Measurements from ENCODE around the gene ROBO1. TPM values are rescaled to one million over a fixed set of nuclear protein-coding genes. Genes with fewer than 3 reads are reported as not detected.

The ROBO1 gene
- total and polyA plus RNA-seq, 2 experiments from 2014 or later, result 29.3 to 171 TPM

GRCh38 chr3:78792212-78792611 lies 975.6 kb downstream of the ROBO1 start:
- Histone ChIP-seq H3K4me1 (ENCODE audit: low read depth) (no peaks in the 10 kb centered on the region), H3K27me3 (no peaks in the 10 kb centered on the region), H3K27ac (no peak overlapping the region), H3K9me3 (ENCODE audit: low read depth) (no peaks in the 10 kb centered on the region), H3K4me3 (no peak overlapping the region), H3K36me3 (no peaks in the 10 kb centered on the region)
- DNase-seq (ENCODE audit: low read depth in 1 of 2, low spot score in 1 of 2), result no peak
- TF ChIP-seq, protein P1, sequence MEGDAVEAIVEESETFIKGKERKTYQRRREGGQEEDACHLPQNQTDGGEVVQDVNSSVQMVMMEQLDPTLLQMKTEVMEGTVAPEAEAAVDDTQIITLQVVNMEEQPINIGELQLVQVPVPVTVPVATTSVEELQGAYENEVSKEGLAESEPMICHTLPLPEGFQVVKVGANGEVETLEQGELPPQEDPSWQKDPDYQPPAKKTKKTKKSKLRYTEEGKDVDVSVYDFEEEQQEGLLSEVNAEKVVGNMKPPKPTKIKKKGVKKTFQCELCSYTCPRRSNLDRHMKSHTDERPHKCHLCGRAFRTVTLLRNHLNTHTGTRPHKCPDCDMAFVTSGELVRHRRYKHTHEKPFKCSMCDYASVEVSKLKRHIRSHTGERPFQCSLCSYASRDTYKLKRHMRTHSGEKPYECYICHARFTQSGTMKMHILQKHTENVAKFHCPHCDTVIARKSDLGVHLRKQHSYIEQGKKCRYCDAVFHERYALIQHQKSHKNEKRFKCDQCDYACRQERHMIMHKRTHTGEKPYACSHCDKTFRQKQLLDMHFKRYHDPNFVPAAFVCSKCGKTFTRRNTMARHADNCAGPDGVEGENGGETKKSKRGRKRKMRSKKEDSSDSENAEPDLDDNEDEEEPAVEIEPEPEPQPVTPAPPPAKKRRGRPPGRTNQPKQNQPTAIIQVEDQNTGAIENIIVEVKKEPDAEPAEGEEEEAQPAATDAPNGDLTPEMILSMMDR (IDR thresholded peaks at IDR 0.05; ENCODE audit: low read depth, low read length), result no peak

GRCh38 chr3:78791753-78792152 lies 976.0 kb downstream of the ROBO1 start:
- TF ChIP-seq, protein P1 (IDR thresholded peaks at IDR 0.05; ENCODE audit: low read depth, low read length), result no peak
- Histone ChIP-seq H3K9me3 (ENCODE audit: low read depth) (no peaks in the 10 kb centered on the region), H3K27ac (no peak overlapping the region), H3K4me3 (no peak overlapping the region), H3K36me3 (no peaks in the 10 kb centered on the region), H3K27me3 (no peaks in the 10 kb centered on the region), H3K4me1 (ENCODE audit: low read depth) (no peaks in the 10 kb centered on the region)
- DNase-seq (ENCODE audit: low read depth in 1 of 2, low spot score in 1 of 2), result no peak

- H3K4me1 ChIP-seq (ENCODE audit: low read depth), result no peaks in the 10 kb centered on the region
- H3K27ac ChIP-seq, result no peak overlapping the region
- H3K4me3 ChIP-seq, result no peak overlapping the region
- DNase-seq (ENCODE audit: low read depth in 1 of 2, low spot score in 1 of 2), result no peak
- H3K27me3 ChIP-seq, result no peaks in the 10 kb centered on the region
- no peaks in the 10 kb centered on the region for H3K36me3 ChIP-seq
- H3K9me3 ChIP-seq (ENCODE audit: low read depth), result no peaks in the 10 kb centered on the region
- TF ChIP-seq, protein P1 (IDR thresholded peaks at IDR 0.05; ENCODE audit: low read depth, low read length), result no peak
These were observed 979.0 kb downstream of the ROBO1 start for GRCh38 chr3:78788839-78789238.

- Histone ChIP-seq H3K27ac (no peak overlapping the region), H3K4me1 (ENCODE audit: low read depth) (no peaks in the 10 kb centered on the region), H3K36me3 (no peaks in the 10 kb centered on the region), H3K27me3 (no peaks in the 10 kb centered on the region), H3K4me3 (no peak overlapping the region), H3K9me3 (ENCODE audit: low read depth) (no peaks in the 10 kb centered on the region)
- TF ChIP-seq, protein P1 (IDR thresholded peaks at IDR 0.05; ENCODE audit: low read depth, low read length), result no peak
- no peak for DNase-seq (ENCODE audit: low read depth in 1 of 2, low spot score in 1 of 2)
These were observed 982.8 kb downstream of the ROBO1 start for GRCh38 chr3:78785004-78785403.

GRCh38 chr3:78781351-78781750 lies 986.4 kb downstream of the ROBO1 start:
- Histone ChIP-seq H3K27me3 (no peaks in the 10 kb centered on the region), H3K4me1 (ENCODE audit: low read depth) (no peaks in the 10 kb centered on the region), H3K9me3 (ENCODE audit: low read depth) (no peaks in the 10 kb centered on the region), H3K36me3 (no peaks in the 10 kb centered on the region), H3K27ac (no peak overlapping the region), H3K4me3 (no peak overlapping the region)
- TF ChIP-seq, protein P1 (IDR thresholded peaks at IDR 0.05; ENCODE audit: low read depth, low read length), result no peak
- no peak for DNase-seq (ENCODE audit: low read depth in 1 of 2, low spot score in 1 of 2)

All from cardiac muscle cell (in vitro differentiated cells and primary cell).